A673 (cell line): ENCODE data around the gene UGT1A9.

Experiments
- CTCF ChIP-seq: fragments of 300-800, 200-600 bp; sonication (generic); conservative IDR thresholded peaks from 2 replicates; pipeline ENCODE4 v1.5.1; 2017; ENCODE audit warnings: low read depth, mild to moderate bottlenecking, antibody characterized with exemption, low read length, moderate library complexity, mixed read lengths
- EZH2 ChIP-seq: fragments of 200-600 bp; sonication (generic); IDR thresholded peaks from 2 replicates; pipeline ENCODE4 v1.6.1; 2017; ENCODE audit warnings: borderline replicate concordance, low read depth, mild to moderate bottlenecking, mixed read lengths, antibody characterized with exemption, low read length; ENCODE audit not compliant: poor library complexity, severe bottlenecking

GRCh38 chr2:233627331-233628025 lies 44.2 kb upstream of the UGT1A9 start:
- no peak for TF ChIP-seq CTCF
- TF ChIP-seq EZH2: no peak
